HG03108 (cell line): ENCODE results near the gene MEPCE.
A peak's percentile ranks its signal among the peaks of the same experiment; 100 is the strongest.
"Not testable (repeated sequence)": the region's sequence is repeated elsewhere in the genome, so short reads cannot be mapped to it uniquely, and the experiment has no call there.

Experiments used
- ATAC-seq: cut with Tn5 transposase; IDR thresholded peaks from one replicate; pipeline ENCODE4 v1.9.1; 2021; ENCODE audit warnings: moderate library complexity; ENCODE audit not compliant: unreplicated experiment

Gene MEPCE

GRCh38 chr7:100433276-100433591 is 3.6 kb downstream of the MEPCE start:
- no peak for ATAC-seq

- no peak for ATAC-seq
These were observed 4.1 kb downstream of the MEPCE start for GRCh38 chr7:100433592-100434296.

- ATAC-seq = no peak
These were observed 4.9 kb downstream of the MEPCE start for GRCh38 chr7:100434297-100435144.

- peak; percentile 5 for ATAC-seq
These were observed 6.0 kb downstream of the MEPCE start for GRCh38 chr7:100435401-100436304.

GRCh38 chr7:100437150-100438100 is 7.8 kb downstream of the MEPCE start:
- no peak for ATAC-seq

- ATAC-seq = no peak
These were observed 8.5 kb downstream of the MEPCE start for GRCh38 chr7:100438172-100438571.

- not testable (repeated sequence) for ATAC-seq
These were observed 9.1 kb downstream of the MEPCE start for GRCh38 chr7:100438731-100439130.

GRCh38 chr7:100439244-100439643 is 9.6 kb downstream of the MEPCE start:
- not testable (repeated sequence) for ATAC-seq

- ATAC-seq = no peak
These were observed 12.3 kb downstream of the MEPCE start for GRCh38 chr7:100441641-100442535.

GRCh38 chr7:100443096-100443840 is 13.6 kb downstream of the MEPCE start:
- no peak for ATAC-seq

- no peak for ATAC-seq
These were observed 15.0 kb downstream of the MEPCE start for GRCh38 chr7:100444311-100445278.

- no peak for ATAC-seq
These were observed 16.4 kb downstream of the MEPCE start for GRCh38 chr7:100446040-100446439.

- ATAC-seq = not testable (repeated sequence)
These were observed 17.7 kb downstream of the MEPCE start for GRCh38 chr7:100447363-100447762.

- no peak for ATAC-seq
These were observed 19.7 kb downstream of the MEPCE start for GRCh38 chr7:100449190-100449795.

- ATAC-seq = no peak
These were observed 22.9 kb downstream of the MEPCE start for GRCh38 chr7:100452513-100452912.

- not testable (repeated sequence) for ATAC-seq
These were observed 24.2 kb downstream of the MEPCE start for GRCh38 chr7:100453854-100454253.

GRCh38 chr7:100455206-100455605 is 25.6 kb downstream of the MEPCE start:
- ATAC-seq = no peak
